Stomach (tissue), 9 donors: ENCODE data around the gene IER5L. TPM values are rescaled to one million over a fixed set of nuclear protein-coding genes. Genes with fewer than 3 reads are reported as not detected.
A peak's percentile ranks its signal among the peaks of the same experiment; 100 is the strongest.

ENCODE experiments used
- DNase-seq, 2 donors: peaks; one replicate each; pipeline versions ENCODE4 v3.0.0 to v3.0.0-alpha.2; 2013 to 2019
- H3K27ac ChIP-seq, 5 donors: fragments of 200-600 bp in 4 of 5; sonication (generic) in 4 of 5; one replicate each; pipeline ENCODE4 v1.5.1; 2013 to 2019; ENCODE audit warnings: mild to moderate bottlenecking in 1 of 5, moderate library complexity in 1 of 5
- H3K27me3 ChIP-seq, 3 donors: fragments of 200-600 bp; sonication (generic); one replicate each; pipeline ENCODE4 v1.5.1; 2017 to 2019; ENCODE audit warnings: mixed run types in 1 of 3
- H3K36me3 ChIP-seq, 4 donors: fragments of 200-600 bp; sonication (generic); 1 replicate in 3 of 4; 2 replicates in 1 of 4; pipeline ENCODE4 v1.5.1; 2016 to 2019
- H3K4me1 ChIP-seq, 4 donors: fragments of 200-600 bp; sonication (generic); one replicate each; pipeline ENCODE4 v1.5.1; 2016 to 2019
- H3K4me3 ChIP-seq, 4 donors: fragments of 200-600 bp; sonication (generic) in 3 of 4; one replicate each; pipeline ENCODE4 v1.5.1; 2016 to 2019; ENCODE audit warnings: mild to moderate bottlenecking in 1 of 4
- H3K9me3 ChIP-seq, 4 donors: fragments of 200-600 bp; sonication (generic); one replicate each; pipeline ENCODE4 v1.5.1; 2016 to 2019
- EP300 ChIP-seq: sonication (generic); formaldehyde crosslinking; IDR thresholded peaks from one replicate; pipeline ENCODE4 v1.6.1; 2017; ENCODE audit warnings: antibody characterized with exemption
- POLR2A ChIP-seq, 4 donors: fragments of 450-650 bp; IDR thresholded peaks; one replicate each; pipeline ENCODE4 v1.6.1; 2016; ENCODE audit warnings: antibody characterized with exemption in 4 of 4, control low read depth in 2 of 4, mild to moderate bottlenecking in 1 of 4, moderate library complexity in 1 of 4
- POLR2AphosphoS5 ChIP-seq, 3 donors: sonication (generic); formaldehyde crosslinking; IDR thresholded peaks; one replicate each; pipeline ENCODE4 v1.6.1; 2016; ENCODE audit warnings: antibody characterized with exemption in 3 of 3
- WGBS, 5 donors: extraction: QIAGEN DNeasy Blood & Tissue Kit in 3 of 5; methylation state at CpG; one replicate each; pipeline versions ENCODE4 v1.1.5 to v1.1.7; 2013 to 2018; 5-methylcytosine and 5-hydroxymethylcytosine counted together
- intact Hi-C: fragments of 100-400 bp; cut with DNase I; formaldehyde crosslinking; loops from one replicate; pipeline ENCODE4 v1.15.1; 2023; ENCODE audit warnings: low total_unique reads
- polyA plus RNA-seq, 3 donors: library from polyadenylated mRNA; stranded (reverse); fragments of 200-250 nt; gene quantifications; one replicate each; pipeline ENCODE4 v1.2.3, GENCODE V29; 2013
- total RNA-seq, 5 donors: library from RNA; depleted of rRNA; stranded (reverse); fragments of >200 nt; gene quantifications; one replicate each; pipeline versions ENCODE4 v1.1.0 to v1.2.3, GENCODE V29; 2014 to 2016
- TF ChIP-seq, protein P1 (sequence below), 7 experiments: fragments of 450-650 bp in 4 of 7; fragments of 200-600 bp in 3 of 7; sonication (generic) in 3 of 7; IDR thresholded peaks; one replicate each; pipeline ENCODE4 v1.5.1; 2016 to 2019; ENCODE audit warnings: antibody characterized with exemption in 7 of 7, control low read depth in 2 of 7, mild to moderate bottlenecking in 1 of 7
- donor health status: healthy with polysubstance abuse.
- donor health status: Bipolar disorder and iron deficiency.
- donor health status: healthy.

IER5L gene
- total and polyA plus RNA-seq, 8 donors: 2.6 to 30.4 (median 6.2) TPM

DNA sequence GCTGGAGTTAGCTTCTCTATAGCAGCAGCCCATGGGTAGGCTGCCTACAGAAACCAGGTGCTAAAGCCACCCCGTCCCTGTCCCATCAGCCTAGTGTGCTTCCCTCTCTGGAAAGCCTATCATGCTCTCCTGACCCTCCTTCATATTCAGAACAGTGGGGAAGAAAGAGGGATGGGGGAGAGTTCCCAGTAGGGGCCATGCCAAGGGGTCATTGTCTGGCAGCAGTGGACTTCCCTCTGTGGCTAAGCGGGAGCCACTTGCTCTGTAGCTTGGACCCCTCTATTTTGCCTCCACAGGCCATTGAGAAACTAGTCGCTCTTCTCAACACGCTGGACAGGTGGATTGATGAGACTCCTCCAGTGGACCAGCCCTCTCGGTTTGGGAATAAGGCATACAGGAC is 49.4 kb downstream of the IER5L start:
- TF ChIP-seq POLR2AphosphoS5 (IDR thresholded peaks at IDR 0.05): no peak
- TF ChIP-seq EP300: no peak
- TF ChIP-seq POLR2A (IDR thresholded peaks at IDR 0.05): no peak
- TF ChIP-seq, protein P1, sequence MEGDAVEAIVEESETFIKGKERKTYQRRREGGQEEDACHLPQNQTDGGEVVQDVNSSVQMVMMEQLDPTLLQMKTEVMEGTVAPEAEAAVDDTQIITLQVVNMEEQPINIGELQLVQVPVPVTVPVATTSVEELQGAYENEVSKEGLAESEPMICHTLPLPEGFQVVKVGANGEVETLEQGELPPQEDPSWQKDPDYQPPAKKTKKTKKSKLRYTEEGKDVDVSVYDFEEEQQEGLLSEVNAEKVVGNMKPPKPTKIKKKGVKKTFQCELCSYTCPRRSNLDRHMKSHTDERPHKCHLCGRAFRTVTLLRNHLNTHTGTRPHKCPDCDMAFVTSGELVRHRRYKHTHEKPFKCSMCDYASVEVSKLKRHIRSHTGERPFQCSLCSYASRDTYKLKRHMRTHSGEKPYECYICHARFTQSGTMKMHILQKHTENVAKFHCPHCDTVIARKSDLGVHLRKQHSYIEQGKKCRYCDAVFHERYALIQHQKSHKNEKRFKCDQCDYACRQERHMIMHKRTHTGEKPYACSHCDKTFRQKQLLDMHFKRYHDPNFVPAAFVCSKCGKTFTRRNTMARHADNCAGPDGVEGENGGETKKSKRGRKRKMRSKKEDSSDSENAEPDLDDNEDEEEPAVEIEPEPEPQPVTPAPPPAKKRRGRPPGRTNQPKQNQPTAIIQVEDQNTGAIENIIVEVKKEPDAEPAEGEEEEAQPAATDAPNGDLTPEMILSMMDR (IDR thresholded peaks at IDR 0.05): no peak
- Histone ChIP-seq H3K4me3 (no peak overlapping the region), H3K27me3 (no peaks in the 10 kb centered on the region), H3K9me3 (no peaks in the 10 kb centered on the region), H3K27ac (no peak overlapping the region), H3K4me1 (peaks cover 0 to 25% (median 18%) of the 10 kb centered on the region in 4 donors), H3K36me3 (peaks cover 6 to 94% (median 85%) of the 10 kb centered on the region in 4 donors)
- intact Hi-C loops: no loop called here
- DNase-seq: no peak
- 90 to 95% (median 92%) methylated on average over 5 of the region's 5 CpGs for WGBS, 5 donors

DNA sequence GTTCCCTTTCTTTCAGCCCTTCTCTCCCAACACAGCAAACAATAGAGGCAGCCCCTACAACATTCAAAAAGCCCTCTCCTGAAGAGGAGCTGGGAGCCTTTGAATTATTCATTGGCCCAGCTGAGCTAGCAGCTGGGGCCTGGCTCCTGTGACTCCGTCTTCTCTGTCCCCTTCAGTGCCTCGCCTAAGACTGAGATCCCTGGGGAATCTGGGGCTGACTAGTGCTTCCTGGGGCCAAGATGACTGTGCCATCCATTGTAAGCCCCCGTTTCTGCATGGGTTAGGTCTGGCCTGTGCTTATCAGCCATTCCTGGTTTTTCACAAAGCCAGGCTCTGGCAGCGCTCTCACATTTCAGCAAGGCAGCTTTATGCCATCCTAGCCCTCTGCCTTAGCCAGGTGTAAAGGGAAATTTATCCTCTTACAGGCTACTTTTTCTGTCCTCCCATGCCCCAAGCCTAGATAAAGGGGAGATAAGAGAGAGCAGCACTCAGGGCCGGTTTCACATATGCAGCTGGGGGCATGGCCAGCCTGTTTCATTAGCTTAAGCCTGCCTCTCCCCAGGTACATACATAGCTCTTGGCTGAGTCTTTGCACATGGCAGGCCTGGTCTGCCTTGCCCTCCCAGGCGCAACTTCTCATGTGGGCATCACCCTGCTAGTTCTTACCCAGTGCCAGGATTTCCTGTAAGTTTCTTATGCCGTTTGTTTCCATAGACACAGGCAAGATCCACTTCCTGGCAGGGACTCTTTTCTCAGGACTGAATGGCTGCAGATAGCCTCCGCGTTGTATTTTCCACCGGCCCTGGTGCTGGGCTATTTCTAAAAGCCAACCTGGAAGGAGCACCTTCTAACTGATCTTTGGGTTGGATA is 51.1 kb downstream of the IER5L start:
- Histone ChIP-seq H3K27ac (peak overlapping the region in 1 of 5 donors; percentile 26), H3K36me3 (peaks cover 19 to 96% (median 87%) of the 10 kb centered on the region in 4 donors), H3K4me1 (peaks cover 0 to 20% (median 16%) of the 10 kb centered on the region in 4 donors), H3K27me3 (no peaks in the 10 kb centered on the region), H3K9me3 (no peaks in the 10 kb centered on the region), H3K4me3 (no peak overlapping the region)
- TF ChIP-seq, protein P1 (IDR thresholded peaks at IDR 0.05): no peak
- 50 to 62% (median 55%) methylated on average over 10 of the region's 10 CpGs for WGBS, 5 donors
- no peak for DNase-seq
- intact Hi-C loops: no loop called here

Other genes with a start within 250 kb of the IER5L start
- gene DOLK, start 230.7 kb downstream of the IER5L start, total RNA-seq: 10 to 100 TPM in 1 of 5 donors, 1 to 10 TPM in 3, under 1 TPM in 1; 0.58 to 17.1 (median 9.4) TPM
- gene DOLK, start 230.7 kb downstream of the IER5L start, polyA plus RNA-seq: 1 to 10 TPM; 3.2 to 8.1 (median 6.2) TPM
- gene NUP188, start 230.6 kb downstream of the IER5L start, total RNA-seq: 10 to 100 TPM; 26.3 to 79.9 (median 51.0) TPM
- 10 to 100 TPM in 1 of 3 donors, 1 to 10 TPM in 2; 4.4 to 10.1 (median 9.9) TPM for gene NUP188, start 230.6 kb downstream of the IER5L start, polyA plus RNA-seq
- 100 to 1,000 TPM in 4 of 5 donors, 10 to 100 TPM in 1; 50.5 to 408 (median 138) TPM for gene SH3GLB2, start 149.9 kb downstream of the IER5L start, total RNA-seq
- gene SH3GLB2, start 149.9 kb downstream of the IER5L start, polyA plus RNA-seq: 100 to 1,000 TPM in 2 of 3 donors, 10 to 100 TPM in 1; 58.2 to 113 (median 102) TPM
- gene MIGA2, start 141.6 kb downstream of the IER5L start, total RNA-seq: 100 to 1,000 TPM in 1 of 5 donors, 10 to 100 TPM in 4; 34.5 to 175 (median 49.0) TPM
- gene MIGA2, start 141.6 kb downstream of the IER5L start, polyA plus RNA-seq: 10 to 100 TPM in 2 of 3 donors, 1 to 10 TPM in 1; 9.0 to 28.2 (median 10.4) TPM
- gene DOLPP1, start 97.2 kb downstream of the IER5L start, total RNA-seq: 10 to 100 TPM in 4 of 5 donors, 1 to 10 TPM in 1; 5.5 to 84.0 (median 17.4) TPM
- gene DOLPP1, start 97.2 kb downstream of the IER5L start, polyA plus RNA-seq: 10 to 100 TPM in 1 of 3 donors, 1 to 10 TPM in 2; 3.4 to 11.4 (median 8.3) TPM
- 10 to 100 TPM; 13.0 to 92.2 (median 49.6) TPM for gene CRAT, start 67.5 kb downstream of the IER5L start, total RNA-seq
- 10 to 100 TPM; 25.8 to 28.5 (median 28.1) TPM for gene CRAT, start 67.5 kb downstream of the IER5L start, polyA plus RNA-seq
- 100 to 1,000 TPM in 1 of 5 donors, 10 to 100 TPM in 4; 12.3 to 118 (median 48.8) TPM for gene PTPA, start 66.8 kb downstream of the IER5L start, total RNA-seq
- 100 to 1,000 TPM in 1 of 3 donors, 10 to 100 TPM in 2; 69.2 to 111 (median 77.9) TPM for gene PTPA, start 66.8 kb downstream of the IER5L start, polyA plus RNA-seq